GM18502 (cell line): ENCODE data around the gene PCGF5.
A peak's percentile ranks its signal among the peaks of the same experiment; 100 is the strongest.
"Not testable (repeated sequence)": the region's sequence is repeated elsewhere in the genome, so short reads cannot be mapped to it uniquely, and the experiment has no call there.

ENCODE experiments used
- ATAC-seq: cut with Tn5 transposase; IDR thresholded peaks from one replicate; pipeline ENCODE4 v1.9.1; 2021; ENCODE audit warnings: mild to moderate bottlenecking; ENCODE audit not compliant: unreplicated experiment, poor library complexity

The PCGF5 gene

GRCh38 chr10:91220194-91220953 is at the start of gene PCGF5:
Gene PCGF5 (plus strand): TSS chr10:91220663. CDS start chr10:91222872, 2,209 bp downstream.
- ATAC-seq = peak; percentile 95

DNA sequence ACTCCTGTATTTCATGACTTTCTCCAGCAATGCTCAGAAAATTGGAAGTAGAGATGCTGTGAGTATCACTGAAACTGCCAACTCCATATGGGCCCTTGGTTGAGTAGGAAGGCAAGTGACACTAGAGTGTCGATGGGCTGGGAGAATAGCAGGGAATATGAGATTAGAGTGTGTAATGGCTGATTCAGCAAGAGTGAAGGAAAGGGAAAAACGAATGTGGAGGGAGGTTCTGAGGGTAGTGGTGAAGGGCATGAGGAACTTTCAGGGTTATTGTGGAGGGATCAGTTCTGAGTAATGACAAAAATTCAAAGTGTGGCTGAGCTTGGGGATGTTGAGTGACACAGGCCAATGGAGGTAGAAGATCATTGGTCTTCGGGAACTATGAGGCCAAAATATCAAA is 49.0 kb upstream of the PCGF5 start:
- ATAC-seq = no peak

GRCh38 chr10:91172348-91172747 is 48.1 kb upstream of the PCGF5 start:
- ATAC-seq = no peak

DNA sequence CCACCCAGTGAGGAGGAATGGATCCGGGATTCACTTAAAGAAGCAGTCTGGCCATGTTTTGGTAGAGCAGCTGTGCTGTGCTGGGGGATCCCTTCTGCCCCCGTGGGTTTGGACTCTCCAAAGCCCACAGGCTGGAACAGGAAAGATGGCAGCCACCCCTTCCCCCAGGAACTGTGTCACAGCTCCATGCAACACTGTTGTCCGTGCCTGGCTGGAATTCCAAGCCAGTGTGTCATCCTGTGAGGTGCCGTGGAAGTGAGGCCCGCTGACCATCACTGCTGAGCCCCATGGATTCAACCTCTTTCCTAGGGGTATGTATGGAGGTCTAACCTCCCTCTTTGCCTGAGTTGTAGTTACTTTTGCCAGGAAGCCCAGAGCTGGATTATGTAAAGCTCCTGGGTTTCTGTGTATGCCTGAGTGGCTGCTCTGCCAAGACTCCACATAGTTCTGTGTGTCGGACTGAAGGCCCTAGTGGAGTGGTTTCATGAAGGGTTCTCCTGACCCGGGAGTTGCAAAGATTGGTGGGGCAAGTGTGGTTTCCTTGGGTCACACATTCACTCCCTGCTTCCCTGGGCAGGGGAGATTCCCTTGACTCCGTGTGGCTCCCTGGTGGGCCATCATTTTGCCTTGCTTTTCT is 35.1 kb upstream of the PCGF5 start:
- no peak for ATAC-seq

DNA sequence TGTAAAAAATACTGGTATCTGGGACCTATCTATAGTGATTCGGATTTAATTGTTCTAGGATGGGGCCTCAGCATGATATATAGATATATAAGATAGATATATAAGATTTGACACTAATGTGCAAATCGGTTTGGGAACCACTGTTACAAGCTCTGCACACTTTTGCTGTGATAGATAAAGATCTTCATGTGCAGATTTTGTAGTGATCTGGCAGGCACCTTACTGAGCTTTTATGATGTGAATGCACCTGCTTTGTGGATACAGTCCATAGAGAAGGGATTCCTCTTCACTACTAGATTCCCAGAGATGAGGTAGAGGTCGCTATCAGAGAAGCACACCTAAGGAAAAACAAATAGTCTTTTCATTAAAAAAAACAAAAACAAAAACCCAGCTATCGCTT is 33.3 kb upstream of the PCGF5 start:
- ATAC-seq = no peak

DNA sequence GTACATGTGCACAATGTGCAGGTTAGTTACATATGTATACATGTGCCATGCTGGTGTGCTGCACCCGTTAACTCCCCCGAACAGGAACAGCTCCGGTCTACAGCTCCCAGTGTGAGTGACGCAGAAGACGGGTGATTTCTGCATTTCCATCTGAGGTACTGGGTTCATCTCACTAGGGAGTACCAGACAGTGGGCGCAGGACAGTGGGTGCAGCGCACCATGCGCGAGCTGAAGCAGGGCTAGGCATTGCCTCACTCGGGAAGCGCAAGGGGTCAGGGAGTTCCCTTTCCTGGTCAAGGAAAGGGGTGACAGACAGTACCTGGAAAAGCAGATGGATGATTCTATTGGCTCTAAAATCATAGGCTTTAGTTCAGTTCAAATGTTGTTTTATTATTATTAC is 32.5 kb upstream of the PCGF5 start:
- not testable (repeated sequence) for ATAC-seq

DNA sequence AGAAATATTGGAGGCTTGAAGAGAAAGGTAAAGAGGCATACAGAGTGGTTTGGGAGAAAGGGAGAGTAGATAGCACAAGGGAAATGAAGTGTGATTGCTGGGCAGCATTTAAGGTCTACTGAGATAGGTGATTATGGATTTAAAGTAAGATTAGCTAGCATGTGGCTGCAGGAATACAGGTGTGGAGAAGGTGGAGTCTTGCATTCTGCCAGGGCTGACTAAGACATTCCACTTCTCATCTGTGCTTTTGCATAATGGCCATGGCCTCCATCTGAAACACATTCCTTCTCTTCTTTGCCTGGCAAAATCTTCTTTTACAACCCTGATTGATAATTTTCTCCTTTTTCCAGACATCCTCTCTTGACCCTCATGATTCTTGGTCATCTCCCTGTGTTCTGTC is 31.6 kb upstream of the PCGF5 start:
- no peak for ATAC-seq

GRCh38 chr10:91190388-91190870 is 30.0 kb upstream of the PCGF5 start:
- ATAC-seq = no peak

DNA sequence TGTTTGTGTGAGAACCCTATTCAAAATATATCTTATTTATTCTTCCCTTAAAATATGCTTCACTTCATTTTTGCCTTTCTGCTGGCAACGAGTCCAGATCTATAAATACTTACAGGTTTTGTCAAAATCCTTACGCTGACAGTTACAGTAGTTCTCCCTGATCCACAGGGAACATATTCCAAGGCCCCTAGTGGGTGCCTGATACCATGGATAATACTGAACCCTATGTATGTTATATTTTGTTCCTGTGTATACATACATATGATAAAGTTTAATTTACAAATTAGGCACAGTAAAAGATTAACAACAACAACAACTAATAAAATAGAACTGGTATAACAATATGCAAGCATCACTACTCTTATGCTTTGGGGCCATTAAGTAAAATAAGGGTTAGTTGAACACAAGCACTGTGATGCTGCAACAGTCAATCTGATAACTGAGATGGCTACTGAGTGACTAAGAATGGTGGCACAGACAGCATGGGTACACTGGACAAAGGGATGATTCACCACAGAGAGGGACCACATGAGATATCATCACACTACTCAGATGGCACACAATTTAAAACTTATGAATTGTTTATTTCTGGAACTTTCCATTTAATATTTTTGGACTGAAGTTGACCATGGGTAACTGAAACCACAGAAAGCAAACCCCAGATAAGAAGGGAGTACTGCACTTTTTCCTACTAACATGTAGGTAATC is 29.4 kb upstream of the PCGF5 start:
- peak; percentile 69 for ATAC-seq

GRCh38 chr10:91191584-91191919 is 28.9 kb upstream of the PCGF5 start:
- ATAC-seq = no peak

DNA sequence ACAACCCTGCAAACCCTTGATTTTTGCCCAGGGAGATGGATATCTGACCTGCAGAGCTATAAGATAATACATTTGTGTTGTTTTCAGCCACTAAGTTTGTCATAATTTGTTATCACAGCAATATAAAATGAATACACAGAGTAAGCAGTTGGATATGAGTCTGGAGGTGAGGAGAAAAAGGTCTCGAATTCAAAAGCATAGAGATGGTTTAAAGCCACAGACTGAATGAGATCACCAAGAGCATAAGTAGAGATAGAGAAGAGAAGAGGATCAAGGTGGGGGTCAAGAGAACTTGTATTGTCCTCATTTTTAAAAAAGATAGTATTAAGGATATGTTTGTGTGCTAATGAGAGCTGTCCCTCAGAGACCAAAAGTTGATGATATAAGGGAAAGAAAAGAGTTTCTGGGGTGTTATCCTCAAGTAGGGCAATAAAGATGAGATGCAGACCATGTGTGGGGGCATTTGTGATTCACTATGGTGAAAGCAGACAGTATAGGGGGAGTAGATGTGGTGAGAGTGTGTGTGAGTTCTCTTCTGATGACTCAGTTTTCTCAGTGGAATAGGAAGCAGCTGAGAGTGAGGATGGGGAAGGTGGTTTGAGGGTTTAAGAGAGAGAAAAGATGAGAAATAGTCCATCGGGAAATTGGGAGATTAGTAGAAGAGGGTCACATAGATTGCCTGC is 25.8 kb upstream of the PCGF5 start:
- no peak for ATAC-seq

DNA sequence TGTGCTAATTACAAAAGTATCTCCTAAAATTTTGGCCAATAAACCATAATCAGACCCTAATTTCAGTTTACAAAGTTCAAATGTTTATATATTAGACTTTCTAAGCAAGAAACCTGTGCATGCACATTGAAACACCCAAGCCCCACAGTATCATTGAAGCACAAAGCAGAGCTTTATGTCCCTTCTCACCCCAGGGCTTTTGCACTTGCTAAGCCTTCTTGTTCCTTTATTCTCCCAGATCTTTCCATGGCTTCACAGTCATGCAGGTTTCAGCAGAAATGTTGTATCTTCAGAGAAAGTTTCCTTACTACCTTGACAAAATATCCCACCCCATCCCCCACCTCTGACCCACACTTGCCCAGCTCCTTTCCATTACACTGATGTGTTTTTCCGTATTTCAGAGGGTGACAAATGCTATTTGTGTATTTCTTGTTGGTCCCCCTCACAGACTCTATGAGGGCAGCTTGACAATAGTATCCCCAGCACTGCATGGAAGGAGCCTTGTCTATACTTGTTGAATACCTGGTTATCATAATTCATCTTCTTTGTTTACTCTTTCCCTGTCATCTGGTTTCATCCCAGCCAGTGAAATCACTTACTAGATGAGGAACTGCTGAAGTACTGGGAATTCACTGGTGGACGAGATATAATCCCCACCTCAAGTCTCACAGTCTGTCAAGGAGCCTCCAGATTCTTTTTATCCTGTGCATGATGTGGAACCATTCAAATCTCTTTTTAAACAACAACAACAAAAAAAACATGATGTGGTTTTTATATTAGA is 24.0 kb upstream of the PCGF5 start:
- ATAC-seq = no peak

GRCh38 chr10:91197127-91197526 is 23.3 kb upstream of the PCGF5 start:
- ATAC-seq = no peak

DNA sequence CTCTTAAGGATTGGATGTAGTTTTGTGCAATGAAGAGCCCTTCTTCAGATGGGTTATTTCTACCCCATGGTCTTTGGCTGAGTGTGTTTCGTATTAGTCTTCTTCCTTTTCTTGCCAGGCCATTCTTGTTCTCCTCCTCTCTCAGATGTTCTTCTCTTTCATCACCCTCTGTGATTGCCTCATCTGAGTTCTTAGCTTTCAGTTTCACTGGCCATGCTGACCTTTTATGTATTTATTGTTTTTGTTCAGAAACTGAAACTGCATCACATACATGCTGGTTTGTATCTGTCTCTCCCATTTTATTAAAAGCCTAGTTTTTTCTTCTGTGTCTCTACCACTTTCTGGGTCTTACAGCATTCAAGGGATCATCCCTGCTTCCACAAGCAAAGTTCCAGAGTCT is 21.7 kb upstream of the PCGF5 start:
- ATAC-seq = peak; percentile 68

DNA sequence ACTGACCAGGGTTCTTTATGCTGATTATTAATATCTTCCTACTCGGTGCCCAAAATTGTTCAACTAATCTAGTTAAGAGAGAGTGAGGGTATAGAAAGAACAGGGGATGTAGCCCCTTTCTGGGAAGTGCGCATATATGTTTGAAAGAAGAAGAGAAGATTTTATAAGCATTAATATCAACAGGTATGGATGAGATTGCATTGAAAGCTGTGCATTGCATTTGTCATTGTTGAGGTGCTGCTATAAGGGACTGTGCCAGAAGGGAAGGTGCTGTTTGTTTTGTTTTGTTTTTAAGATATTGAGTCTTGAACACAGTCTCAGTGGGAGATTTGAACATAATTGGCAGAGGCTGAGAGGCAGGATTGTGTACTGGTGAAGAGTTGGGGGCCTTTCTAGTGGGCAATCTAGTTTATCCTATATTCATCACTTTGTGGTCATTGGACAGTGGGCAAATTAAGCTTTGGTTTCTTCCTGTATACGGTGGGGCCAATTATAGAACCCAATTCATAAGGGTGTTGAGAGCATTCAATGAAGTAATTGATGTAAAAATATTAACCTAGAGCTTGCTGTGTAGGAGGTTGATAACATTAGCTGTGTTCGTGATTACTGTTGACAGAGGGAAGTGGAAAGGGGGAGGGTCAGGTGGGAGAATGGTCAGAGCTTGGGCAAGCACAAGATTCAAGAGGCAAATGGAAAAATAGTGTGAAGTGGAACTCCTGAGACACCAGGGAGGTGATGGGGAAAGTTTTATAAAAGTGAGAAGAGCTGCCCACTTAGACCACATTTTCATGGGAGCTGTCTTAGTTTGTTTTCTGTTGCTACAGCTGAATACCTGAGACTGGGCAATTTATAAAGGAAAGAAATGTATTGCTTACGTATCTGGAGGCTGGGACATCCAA is 19.9 kb upstream of the PCGF5 start:
- ATAC-seq = no peak

- peak; percentile 40 for ATAC-seq
Observed at GRCh38 chr10:91201213-91201996, 19.1 kb upstream of the PCGF5 start.

GRCh38 chr10:91206427-91206826 is 14.0 kb upstream of the PCGF5 start:
- ATAC-seq = peak; percentile 53

DNA sequence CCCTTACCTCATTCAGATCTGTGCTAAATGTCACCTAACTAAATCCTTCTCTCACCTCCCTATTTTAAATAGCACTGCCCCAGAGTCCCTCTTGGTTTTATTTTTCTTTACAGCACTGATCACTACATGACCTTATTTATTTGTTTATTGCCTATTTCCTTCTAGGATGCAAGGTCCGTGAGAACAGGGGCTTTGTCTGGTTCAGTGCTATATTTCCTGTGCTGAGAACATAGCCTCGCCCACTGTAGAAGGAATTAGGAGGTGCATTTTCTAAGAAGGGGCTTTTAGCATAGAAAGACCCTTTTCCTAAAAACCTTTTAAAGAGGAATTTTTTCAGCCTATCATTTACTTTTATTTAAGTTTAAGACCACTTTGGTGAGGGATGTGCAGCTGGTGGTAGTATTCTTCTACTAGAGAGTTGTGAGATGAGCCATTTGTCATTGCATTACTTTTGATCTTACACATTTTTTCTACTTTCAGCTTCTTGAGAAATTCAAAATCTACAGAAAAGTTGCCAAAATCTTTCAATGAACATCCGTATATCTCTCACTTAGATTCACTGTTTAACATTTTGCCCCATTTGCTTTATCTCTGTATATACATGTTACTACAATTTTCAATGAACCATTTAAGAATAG is 13.5 kb upstream of the PCGF5 start:
- peak; percentile 30 for ATAC-seq
